NAMALWA (cell line): ENCODE measurements around the gene CLCF1.

Experiments
- DNase-seq: peaks from one replicate; pipeline ENCODE4 v3.0.0-alpha.2; 2015; ENCODE audit warnings: low spot score

The CLCF1 gene

GRCh38 chr11:67356387-67356863 is 17.0 kb downstream of the CLCF1 start:
- no peak for DNase-seq

- DNase-seq: no peak
Measured at GRCh38 chr11:67355794-67356386, 17.5 kb downstream of the CLCF1 start.

GRCh38 chr11:67355023-67355793 is 18.2 kb downstream of the CLCF1 start:
- no peak for DNase-seq

- DNase-seq: peak; percentile 63
Measured at GRCh38 chr11:67354075-67355022, 19.0 kb downstream of the CLCF1 start.

- peak; percentile 96 for DNase-seq
Measured at GRCh38 chr11:67353317-67354074, 19.9 kb downstream of the CLCF1 start, which contains the start of gene POLD4. TSS of gene POLD4 (minus strand) at chr11:67353546. CDS start at chr11:67353399, 147 bp downstream.

GRCh38 chr11:67352546-67353316 is 20.7 kb downstream of the CLCF1 start:
- peak; percentile 92 for DNase-seq

GRCh38 chr11:67351275-67352005 is 22.0 kb downstream of the CLCF1 start:
- DNase-seq: peak; percentile 83

GRCh38 chr11:67349928-67350465 is 23.4 kb downstream of the CLCF1 start:
- no peak for DNase-seq

GRCh38 chr11:67349457-67349856 is 23.9 kb downstream of the CLCF1 start:
- no peak for DNase-seq

- DNase-seq: no peak
Measured at GRCh38 chr11:67349036-67349435, 24.4 kb downstream of the CLCF1 start.

GRCh38 chr11:67347964-67348749 is 25.2 kb downstream of the CLCF1 start:
- no peak for DNase-seq

GRCh38 chr11:67345920-67346819 is 27.2 kb downstream of the CLCF1 start:
- DNase-seq: peak; percentile 64

- no peak for DNase-seq
Measured at GRCh38 chr11:67345247-67345919, 28.0 kb downstream of the CLCF1 start.

GRCh38 chr11:67344264-67344663 is 29.1 kb downstream of the CLCF1 start:
- DNase-seq: no peak

- DNase-seq: no peak
Measured at GRCh38 chr11:67337257-67337656, 36.1 kb downstream of the CLCF1 start.

- DNase-seq: no peak
Measured at GRCh38 chr11:67332081-67332691, 41.2 kb downstream of the CLCF1 start.

GRCh38 chr11:67323526-67323925 is 49.9 kb downstream of the CLCF1 start:
- DNase-seq: no peak
